GM18858 (cell line): ENCODE measurements around the gene RBX1.
"Not testable (repeated sequence)": the region's sequence is repeated elsewhere in the genome, so short reads cannot be mapped to it uniquely, and the experiment has no call there.

ENCODE experiments used
- ATAC-seq: cut with Tn5 transposase; IDR thresholded peaks from one replicate; pipeline ENCODE4 v1.9.1; 2021; ENCODE audit not compliant: unreplicated experiment

Gene RBX1

GRCh38 chr22:40967111-40967760 is 16.1 kb downstream of the RBX1 start:
- no peak for ATAC-seq

DNA sequence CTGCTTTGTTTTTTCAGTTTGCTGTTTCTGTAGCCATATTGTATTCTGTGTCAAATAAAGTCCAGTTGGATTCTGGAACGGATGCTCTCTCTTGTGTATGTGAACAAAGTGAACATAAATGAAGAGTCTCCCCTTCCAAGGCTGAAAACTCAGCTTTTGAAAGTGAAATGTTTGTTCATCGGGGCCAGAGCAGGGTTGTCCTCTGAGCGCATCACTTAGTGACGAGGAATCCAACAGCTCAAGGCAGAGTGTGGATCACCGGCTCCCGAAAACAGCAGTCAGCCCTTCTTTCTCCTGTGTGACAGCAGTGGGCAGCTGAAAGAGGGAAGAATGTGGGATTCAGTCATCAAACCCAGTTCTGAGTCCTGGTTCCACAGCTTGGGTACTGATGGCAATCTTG is 21.4 kb downstream of the RBX1 start:
- ATAC-seq: no peak

- ATAC-seq: no peak
Measured at GRCh38 chr22:40973144-40973543, 22.0 kb downstream of the RBX1 start.

DNA sequence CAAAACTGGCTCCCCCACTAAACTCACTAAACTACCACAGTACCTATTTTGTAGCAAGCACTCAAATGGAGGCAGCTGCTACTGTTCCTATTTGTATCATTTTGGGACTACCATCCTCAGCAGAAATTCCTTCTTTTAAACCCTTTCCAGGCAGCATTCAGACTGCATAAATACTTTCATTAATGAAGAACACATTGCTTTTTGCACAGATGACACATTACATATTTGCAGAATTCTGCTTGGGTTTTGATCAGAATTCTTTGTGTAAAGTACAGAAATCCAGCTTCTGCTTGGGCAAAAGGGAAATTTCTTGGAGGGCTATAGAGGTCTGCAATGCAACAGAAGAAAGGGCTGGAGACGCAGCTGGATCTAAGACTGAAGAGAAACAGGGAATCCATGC is 24.2 kb downstream of the RBX1 start:
- no peak for ATAC-seq

GRCh38 chr22:40976866-40977700 is 25.9 kb downstream of the RBX1 start:
- no peak for ATAC-seq

DNA sequence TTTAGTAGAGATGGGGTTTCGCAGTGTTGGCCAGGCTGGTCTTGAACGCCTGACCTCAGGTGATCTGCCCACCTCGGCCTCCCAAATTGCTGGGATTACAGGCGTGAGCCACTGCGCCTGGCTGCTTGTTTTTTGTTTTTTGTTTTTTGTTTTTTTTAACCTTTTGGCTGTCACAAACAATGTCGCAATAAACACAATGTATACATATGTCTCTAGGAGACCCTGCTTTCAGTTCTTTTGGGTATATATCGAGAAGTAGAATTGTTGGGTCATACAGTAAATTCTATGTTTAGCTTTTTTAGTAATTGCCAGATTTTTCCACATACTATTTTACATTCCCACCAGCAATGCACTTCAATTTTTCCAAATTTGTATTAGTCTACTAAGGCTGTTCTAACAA is 28.0 kb downstream of the RBX1 start:
- ATAC-seq: no peak

- no peak for ATAC-seq
Measured at GRCh38 chr22:40979871-40980270, 28.7 kb downstream of the RBX1 start.

DNA sequence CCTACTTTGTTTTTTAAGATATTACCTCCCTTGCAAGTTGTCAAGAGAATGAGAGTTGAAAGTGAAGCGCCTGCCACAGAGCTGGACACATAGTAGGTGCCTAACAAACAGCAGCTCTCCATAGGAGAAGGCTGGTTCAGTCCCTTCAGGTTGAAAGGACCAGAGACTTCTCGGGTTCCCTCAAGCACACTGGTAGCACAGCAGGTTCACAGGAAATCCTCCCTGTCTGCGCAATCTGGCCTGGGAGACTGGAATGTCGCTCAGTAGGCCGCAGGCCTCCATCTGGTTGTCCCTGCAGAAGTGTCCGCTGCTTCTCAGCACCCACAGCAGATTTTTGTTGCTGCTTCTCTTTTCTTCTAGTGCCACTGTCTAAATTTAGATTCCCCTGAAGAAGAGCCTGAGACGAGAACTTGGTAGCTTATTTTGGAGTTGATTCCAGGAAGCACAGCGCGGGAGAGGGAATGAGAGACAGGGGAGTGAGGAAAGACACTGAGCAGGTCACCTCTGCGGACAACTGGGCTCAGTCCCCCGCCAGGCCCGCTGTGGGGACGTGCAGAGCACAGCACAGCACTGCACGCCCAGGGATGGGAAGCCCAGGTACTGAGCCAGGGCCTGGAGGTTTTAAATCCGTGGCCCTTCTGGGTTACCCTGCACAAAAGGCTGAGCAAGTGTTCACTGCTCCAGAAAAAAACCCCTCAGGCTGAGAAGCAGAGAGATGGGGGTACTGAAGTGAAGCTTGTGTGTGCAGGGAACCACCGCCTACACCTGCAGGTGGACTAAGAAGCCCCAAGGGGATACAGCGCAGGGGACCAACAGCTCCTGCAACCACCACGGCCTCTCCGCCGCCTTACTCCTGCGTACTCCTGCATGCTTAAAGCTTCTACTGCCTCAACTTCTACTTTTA is 31.6 kb downstream of the RBX1 start:
- no peak for ATAC-seq

GRCh38 chr22:40991298-40991697 is 40.1 kb downstream of the RBX1 start:
- no peak for ATAC-seq

GRCh38 chr22:40995821-40996220 is 44.6 kb downstream of the RBX1 start:
- no peak for ATAC-seq

DNA sequence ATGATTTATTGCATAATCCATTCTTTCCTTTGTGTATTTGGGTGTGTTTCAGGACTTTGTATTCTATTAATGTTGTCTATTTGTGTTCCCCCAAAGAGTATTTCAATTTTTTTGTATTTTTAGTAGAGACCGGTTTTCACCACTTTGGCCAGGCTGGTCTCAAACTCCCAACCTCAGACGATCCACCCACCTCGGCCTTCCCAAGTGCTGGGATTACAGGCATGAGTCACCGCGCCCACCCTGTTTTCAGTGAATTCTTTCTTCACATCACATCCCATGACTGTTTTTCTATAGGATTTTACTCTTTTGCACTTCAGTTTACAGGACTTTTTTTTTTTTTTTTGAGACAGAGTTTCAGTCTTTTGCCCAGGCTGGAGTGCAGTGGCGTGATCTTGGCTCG is 46.3 kb downstream of the RBX1 start:
- no peak for ATAC-seq

GRCh38 chr22:41000040-41000565 is 48.9 kb downstream of the RBX1 start:
- no peak for ATAC-seq

GRCh38 chr22:41000941-41001721 is 50.0 kb downstream of the RBX1 start:
- ATAC-seq: no peak

DNA sequence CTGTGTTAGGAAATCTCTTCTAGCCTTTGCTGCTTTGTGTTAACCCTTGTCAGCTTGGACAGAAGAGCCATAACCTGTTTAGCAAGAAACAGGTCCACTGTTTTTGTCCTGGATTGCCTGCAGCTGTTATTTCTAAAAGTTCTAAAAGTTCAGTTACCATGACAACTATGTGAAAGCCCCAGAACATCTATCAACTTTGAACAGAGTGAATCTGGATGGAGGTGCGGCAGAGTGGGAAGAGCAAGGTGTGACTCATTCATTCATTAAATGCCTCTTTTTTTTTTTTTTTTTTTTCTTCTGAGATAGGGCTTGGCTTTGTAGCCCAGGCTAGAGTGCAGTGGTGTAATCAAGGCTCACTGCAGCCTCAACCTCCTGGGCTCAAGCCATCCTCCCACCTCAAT is 50.5 kb downstream of the RBX1 start:
- no peak for ATAC-seq

DNA sequence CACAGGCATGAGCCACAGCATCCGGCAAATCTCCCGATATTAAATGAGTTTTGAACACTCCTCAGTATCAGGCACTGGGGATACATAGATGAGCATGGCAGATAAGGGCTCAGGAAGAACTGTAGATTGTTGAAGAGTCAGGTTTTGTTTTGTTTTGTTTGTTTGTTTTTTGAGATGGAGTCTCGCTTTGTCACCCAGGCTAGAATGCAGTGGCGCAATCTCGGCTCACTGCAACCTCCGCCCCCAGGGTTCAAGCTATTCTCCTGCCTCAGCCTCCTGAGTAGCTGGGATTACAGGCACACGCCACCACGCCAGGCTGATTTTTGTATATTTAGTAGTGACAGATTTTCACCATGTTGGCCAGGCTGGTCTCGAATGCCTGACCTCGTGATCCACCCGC is 51.2 kb downstream of the RBX1 start:
- not testable (repeated sequence) for ATAC-seq

DNA sequence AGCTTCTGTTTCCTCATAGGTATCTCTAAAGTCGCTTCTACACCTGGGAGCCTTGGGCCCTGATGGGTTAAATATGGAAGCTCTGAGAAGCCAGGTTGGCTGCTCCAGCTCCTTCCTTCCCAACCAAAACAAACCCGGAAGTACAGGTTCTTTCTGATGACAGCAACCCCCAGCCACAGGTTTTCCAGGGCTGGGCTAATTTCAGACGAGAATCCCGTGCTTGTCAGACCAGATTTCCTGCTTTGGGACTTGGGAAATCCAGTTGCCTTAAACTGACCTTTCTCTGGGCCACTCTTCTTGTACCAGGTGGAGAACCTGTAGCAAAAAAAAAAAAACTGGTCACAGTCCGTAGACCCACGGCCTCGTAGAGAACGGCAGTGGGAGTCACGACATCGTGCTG is 51.9 kb downstream of the RBX1 start:
- ATAC-seq: no peak

DNA sequence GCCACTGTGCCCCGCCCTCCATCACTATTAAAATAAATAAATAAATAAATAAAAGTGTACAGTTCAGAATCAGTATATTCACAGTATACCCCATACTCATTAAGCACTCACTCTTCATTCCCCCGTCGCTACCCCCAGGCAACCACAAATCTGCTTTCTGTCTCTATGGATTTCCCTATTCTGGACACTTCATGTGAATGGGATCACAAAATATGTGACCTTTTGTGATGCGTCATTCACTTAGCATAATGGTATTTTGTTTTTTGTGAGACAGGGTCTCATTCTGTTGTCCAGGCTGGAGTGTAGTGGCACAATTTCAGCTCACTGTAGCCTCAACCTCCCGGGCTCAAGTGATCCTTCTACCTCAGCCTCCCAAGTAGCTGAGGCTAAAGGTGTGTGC is 52.8 kb downstream of the RBX1 start:
- ATAC-seq: no peak

- no peak for ATAC-seq
Measured at GRCh38 chr22:41009222-41009948, 58.2 kb downstream of the RBX1 start.

GRCh38 chr22:41015003-41015402 is 63.8 kb downstream of the RBX1 start:
- no peak for ATAC-seq

DNA sequence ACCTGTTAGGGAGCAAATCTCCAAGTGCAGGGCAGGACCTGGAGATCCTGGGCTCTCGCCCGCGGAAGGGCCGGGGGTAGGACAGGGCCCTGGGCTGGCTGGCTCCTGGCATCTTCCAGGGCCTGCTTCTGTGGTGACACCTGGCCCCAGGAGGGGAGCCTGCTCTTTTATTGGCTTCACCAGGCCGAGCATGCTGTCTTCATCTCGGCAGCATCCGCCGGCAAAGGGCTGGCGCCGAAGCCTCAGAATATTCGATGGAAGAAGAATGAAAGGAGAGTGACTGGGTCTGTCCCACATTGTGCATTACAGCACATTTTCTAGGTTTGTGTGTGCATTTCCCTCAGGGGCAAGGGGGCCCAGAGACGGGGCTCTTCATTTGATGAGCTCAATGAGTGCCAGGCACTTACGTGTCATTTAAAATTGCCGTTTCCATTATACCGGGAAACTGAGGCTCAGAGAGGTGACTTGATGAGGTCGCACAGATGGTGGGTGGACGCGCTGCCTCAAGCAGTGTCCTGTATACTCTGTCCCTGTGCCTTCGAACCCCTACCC is 70.0 kb downstream of the RBX1 start:
- ATAC-seq: no peak
